GM18868 (cell line): ENCODE results near the gene ACTL8.

ENCODE experiments used
- ATAC-seq: cut with Tn5 transposase; IDR thresholded peaks from one replicate; pipeline ENCODE4 v1.9.1; 2021; ENCODE audit warnings: mild to moderate bottlenecking, moderate library complexity; ENCODE audit not compliant: unreplicated experiment

Gene ACTL8

GRCh38 chr1:17768651-17769241 lies 13.6 kb downstream of the ACTL8 start:
- no peak for ATAC-seq

GRCh38 chr1:17770983-17771382 lies 15.8 kb downstream of the ACTL8 start:
- no peak for ATAC-seq

GRCh38 chr1:17772615-17773212 lies 17.6 kb downstream of the ACTL8 start:
- no peak for ATAC-seq

- ATAC-seq: no peak
Observed at GRCh38 chr1:17773591-17774326, 18.6 kb downstream of the ACTL8 start.

GRCh38 chr1:17774452-17774851 lies 19.3 kb downstream of the ACTL8 start:
- ATAC-seq: no peak

- ATAC-seq: no peak
Observed at GRCh38 chr1:17775796-17776195, 20.7 kb downstream of the ACTL8 start.

GRCh38 chr1:17776426-17776825 lies 21.3 kb downstream of the ACTL8 start:
- no peak for ATAC-seq

GRCh38 chr1:17777330-17777729 lies 22.2 kb downstream of the ACTL8 start:
- ATAC-seq: no peak

- no peak for ATAC-seq
Observed at GRCh38 chr1:17777818-17778217, 22.7 kb downstream of the ACTL8 start.

GRCh38 chr1:17780916-17781315 lies 25.8 kb downstream of the ACTL8 start:
- no peak for ATAC-seq

- no peak for ATAC-seq
Observed at GRCh38 chr1:17789926-17790325, 34.8 kb downstream of the ACTL8 start.

- ATAC-seq: no peak
Observed at GRCh38 chr1:17790383-17791054, 35.4 kb downstream of the ACTL8 start.

GRCh38 chr1:17791055-17791390 lies 35.9 kb downstream of the ACTL8 start:
- no peak for ATAC-seq

- no peak for ATAC-seq
Observed at GRCh38 chr1:17791480-17791879, 36.3 kb downstream of the ACTL8 start.

- no peak for ATAC-seq
Observed at GRCh38 chr1:17792421-17792820, 37.3 kb downstream of the ACTL8 start.

- ATAC-seq: no peak
Observed at GRCh38 chr1:17795081-17795809, 40.1 kb downstream of the ACTL8 start.

GRCh38 chr1:17795836-17796645 lies 40.9 kb downstream of the ACTL8 start:
- no peak for ATAC-seq

- no peak for ATAC-seq
Observed at GRCh38 chr1:17797478-17797877, 42.3 kb downstream of the ACTL8 start.

GRCh38 chr1:17798011-17798410 lies 42.9 kb downstream of the ACTL8 start:
- no peak for ATAC-seq

- ATAC-seq: no peak
Observed at GRCh38 chr1:17798799-17799382, 43.8 kb downstream of the ACTL8 start.
